GM23338 (cell line): ENCODE data around the gene COPZ2. TPM values are rescaled to one million over a fixed set of nuclear protein-coding genes. Genes with fewer than 3 reads are reported as not detected.
"Not testable (repeated sequence)": the region's sequence is repeated elsewhere in the genome, so short reads cannot be mapped to it uniquely, and the experiment has no call there.

Experiments used
- ATAC-seq: fragments of 200-7000 bp; cut with Tn5 transposase; 3 replicates; pipeline ENCODE4 v1.9.1; 2020
- DNase-seq: peaks from one replicate; pipeline ENCODE4 v3.0.0-alpha.2; 2015; ENCODE audit warnings: low spot score
- H2AFZ ChIP-seq: fragments of 200-600 bp; sonication (generic); 2 replicates; pipeline ENCODE4 v1.8.0; 2016; ENCODE audit warnings: antibody characterized with exemption, mild to moderate bottlenecking, moderate library complexity
- H3F3A ChIP-seq: fragments of 200-600 bp; sonication (generic); replicated peaks from 2 replicates; pipeline ENCODE4 v1.8.0; 2017; ENCODE audit warnings: antibody characterized with exemption, mixed run types, low read depth
- H3K27ac ChIP-seq: fragments of 200-600 bp; sonication (generic); 2 replicates; pipeline ENCODE4 v1.6.1; 2016; ENCODE audit warnings: low read depth
- H3K27me3 ChIP-seq: fragments of 200-600 bp; sonication (generic); 2 replicates; pipeline ENCODE4 v1.8.0; 2016; ENCODE audit warnings: mild to moderate bottlenecking, mixed run types, moderate library complexity; ENCODE audit not compliant: insufficient read depth
- H3K36me3 ChIP-seq: fragments of 200-600 bp; sonication (generic); 2 replicates; pipeline ENCODE4 v1.8.0; 2016; ENCODE audit warnings: mild to moderate bottlenecking; ENCODE audit not compliant: insufficient read depth
- H3K4me1 ChIP-seq: fragments of 200-600 bp; sonication (generic); 2 replicates; pipeline ENCODE4 v1.8.0; 2016; ENCODE audit warnings: mild to moderate bottlenecking, moderate library complexity; ENCODE audit not compliant: insufficient read depth
- H3K4me2 ChIP-seq: fragments of 200-600 bp; sonication (generic); 2 replicates; pipeline ENCODE4 v1.7.1; 2017; ENCODE audit warnings: mixed run types
- H3K4me3 ChIP-seq: fragments of 200-600 bp; sonication (generic); 2 replicates; pipeline ENCODE4 v1.6.1; 2016; ENCODE audit warnings: mixed run types
- H3K79me2 ChIP-seq: fragments of 200-600 bp; sonication (generic); replicated peaks from 2 replicates; pipeline ENCODE4 v1.8.0; 2017; ENCODE audit warnings: mild to moderate bottlenecking; ENCODE audit not compliant: insufficient read depth
- H3K9me2 ChIP-seq: fragments of 200-600 bp; sonication (generic); 2 replicates; pipeline ENCODE4 v1.8.0; 2017; ENCODE audit not compliant: insufficient read depth
- H4K20me1 ChIP-seq: fragments of 200-600 bp; sonication (generic); replicated peaks from 2 replicates; pipeline ENCODE4 v1.8.0; 2017; ENCODE audit warnings: mild to moderate bottlenecking; ENCODE audit not compliant: insufficient read depth
- H3K27ac Mint-ChIP-seq: 2 replicates; pipeline ENCODE4 v1.8.0; 2020; ENCODE audit warnings: inconsistent platforms, mild to moderate bottlenecking, moderate library complexity, mixed read lengths
- H3K27me3 Mint-ChIP-seq: 3 replicates; pipeline ENCODE4 v1.8.0; 2022; ENCODE audit warnings: low read depth, mild to moderate bottlenecking, moderate library complexity, mixed read lengths, inconsistent platforms; ENCODE audit not compliant: insufficient read depth, poor library complexity
- H3K36me3 Mint-ChIP-seq: 3 replicates; pipeline ENCODE4 v1.8.0; 2021; ENCODE audit warnings: low read depth, mild to moderate bottlenecking, inconsistent platforms, moderate library complexity, mixed read lengths
- H3K4me1 Mint-ChIP-seq: 3 replicates; pipeline ENCODE4 v1.8.0; 2020; ENCODE audit warnings: mild to moderate bottlenecking, inconsistent platforms, mixed read lengths
- H3K4me3 Mint-ChIP-seq: 3 replicates; pipeline ENCODE4 v1.8.0; 2021; ENCODE audit warnings: moderate library complexity, mild to moderate bottlenecking, inconsistent platforms, mixed read lengths
- H3K9me3 Mint-ChIP-seq: 3 replicates; pipeline ENCODE4 v1.8.0; 2020; ENCODE audit warnings: moderate library complexity, mild to moderate bottlenecking, inconsistent platforms, mixed read lengths
- CREB1 ChIP-seq: fragments of 250-450 bp; sonication (Bioruptor Pico); IDR thresholded peaks from 2 replicates; pipeline ENCODE4 v1.5.0; 2020; ENCODE audit warnings: low read depth, mild to moderate bottlenecking, moderate library complexity
- ETS1 ChIP-seq: IDR thresholded peaks from 2 replicates; pipeline ENCODE4 v1.6.1; 2016; ENCODE audit warnings: antibody characterized with exemption
- EZH2 ChIP-seq: fragments of 200-600 bp; sonication (generic); IDR thresholded peaks from one replicate; pipeline ENCODE4 v1.8.0; 2017; ENCODE audit warnings: antibody characterized with exemption, mild to moderate bottlenecking, low read depth; ENCODE audit not compliant: unreplicated experiment
- EZH2phosphoT487 ChIP-seq: fragments of 200-600 bp; sonication (generic); IDR thresholded peaks from one replicate; pipeline ENCODE4 v1.8.1; 2018; ENCODE audit warnings: antibody characterized with exemption; ENCODE audit not compliant: unreplicated experiment
- NANOG ChIP-seq: IDR thresholded peaks from 2 replicates; pipeline ENCODE4 v1.6.1; 2016; ENCODE audit warnings: antibody characterized with exemption, borderline replicate concordance
- ZNF331 ChIP-seq: fragments of 250-450 bp; sonication (Bioruptor Pico); IDR thresholded peaks from 2 replicates; pipeline ENCODE4 v1.5.0; 2020; ENCODE audit warnings: low read depth, mild to moderate bottlenecking, moderate library complexity
- polyA plus RNA-seq: library from polyadenylated mRNA; unstranded; fragments of >200 nt; fragmentation: Nextera tagmentation; extraction: Ambion mirVana; gene quantifications from 2 replicates; pipeline ENCODE4 v1.2.1, GENCODE V29; 2016
- total RNA-seq: library from RNA; depleted of rRNA; stranded (reverse); fragments of >200 nt; shearing (Covaris generic); gene quantifications from 2 replicates; pipeline ENCODE4 v1.2.3, GENCODE V29; 2014
- TF ChIP-seq, protein P1 (sequence below), 2 experiments: fragments of 200-600 bp in 1 of 2; sonication (generic) in 1 of 2; conservative IDR thresholded peaks; 2 replicates each; pipeline versions ENCODE4 v1.5.1 to v1.6.1; 2016 to 2017; ENCODE audit warnings: antibody characterized with exemption in 2 of 2, low read depth in 2 of 2, mild to moderate bottlenecking in 2 of 2, moderate library complexity in 1 of 2
- TF ChIP-seq, protein P2 (sequence below): fragments of 250-450 bp; sonication (Bioruptor Pico); IDR thresholded peaks from 2 replicates; pipeline ENCODE4 v1.5.0; 2020; ENCODE audit warnings: mild to moderate bottlenecking, moderate library complexity

Gene COPZ2
- total and polyA plus RNA-seq, 2 experiments from 2014 or later: not detected

DNA sequence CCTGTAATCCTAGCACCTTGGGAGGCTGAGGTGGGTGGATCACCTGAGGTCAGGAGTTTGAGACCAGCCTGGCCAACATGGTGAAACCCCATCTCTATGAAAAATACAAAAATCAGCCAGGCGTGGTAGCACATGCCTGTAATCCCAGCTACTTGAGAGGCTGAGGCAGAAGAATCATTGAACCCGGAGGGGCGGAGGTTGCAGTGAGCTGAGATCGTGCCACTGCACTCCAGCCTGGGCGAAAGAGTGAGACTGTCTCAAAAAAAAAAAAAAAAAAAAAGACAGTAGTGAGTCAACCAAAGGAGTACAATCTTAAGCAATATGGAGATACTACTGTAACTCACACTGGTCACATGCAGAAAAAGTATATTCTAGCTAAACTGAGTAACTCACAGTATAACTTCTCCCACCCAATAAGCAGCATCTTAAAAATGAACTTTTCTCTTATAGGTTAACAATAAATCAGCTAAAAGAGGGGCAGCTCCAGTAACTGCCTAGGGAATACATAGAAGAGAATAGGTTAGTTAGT, 36.0 kb upstream of the COPZ2 start:
- H3K4me3 Mint-ChIP-seq, H3K9me3 Mint-ChIP-seq, H3K27ac Mint-ChIP-seq, H3K27me3 Mint-ChIP-seq, H3K27me3 ChIP-seq, DNase-seq, ATAC-seq, H3K27ac ChIP-seq, H3K4me1 ChIP-seq, H3K9me2 ChIP-seq, H3K4me2 ChIP-seq, H3K4me3 ChIP-seq, H2AFZ ChIP-seq, H3K4me1 Mint-ChIP-seq: not testable (repeated sequence)
- Histone ChIP-seq H4K20me1 (peaks cover 25% of the 10 kb centered on the region), H3K36me3 (peaks cover 42% of the 10 kb centered on the region), H3K79me2 (peaks cover 13% of the 10 kb centered on the region), H3F3A (peaks cover 26% of the 10 kb centered on the region)
- peaks cover 69% of the 10 kb centered on the region for H3K36me3 Mint-ChIP-seq

- not testable (repeated sequence) for H2AFZ ChIP-seq, H3K4me1 ChIP-seq, DNase-seq, ATAC-seq, H3K4me3 Mint-ChIP-seq, H3K27ac ChIP-seq, H3K27me3 Mint-ChIP-seq, H3K4me1 Mint-ChIP-seq, H3K79me2 ChIP-seq, H3K27ac Mint-ChIP-seq, H3K9me3 Mint-ChIP-seq, H3K27me3 ChIP-seq, H3K4me2 ChIP-seq, H3K4me3 ChIP-seq, H3K9me2 ChIP-seq
- H3F3A ChIP-seq: peaks cover 27% of the 10 kb centered on the region
- peaks cover 20% of the 10 kb centered on the region for H4K20me1 ChIP-seq
- H3K36me3 ChIP-seq: peaks cover 42% of the 10 kb centered on the region
- peaks cover 74% of the 10 kb centered on the region for H3K36me3 Mint-ChIP-seq
These were observed 35.2 kb upstream of the COPZ2 start for GRCh38 chr17:48072811-48073210.

- H3K36me3 ChIP-seq: peaks cover 42% of the 10 kb centered on the region
- H3K27me3 ChIP-seq: no peaks in the 10 kb centered on the region
- no peaks in the 10 kb centered on the region for H3K9me2 ChIP-seq
- Mint-ChIP-seq H3K27ac (no peak overlapping the region), H3K9me3 (no peaks in the 10 kb centered on the region), H3K36me3 (peaks cover 75% of the 10 kb centered on the region), H3K4me3 (no peak overlapping the region), H3K4me1 (peaks cover 3% of the 10 kb centered on the region; the same call in 2 of the 3 replicates), H3K27me3 (peaks cover 2% of the 10 kb centered on the region)
- H2AFZ ChIP-seq: no peak overlapping the region
- ATAC-seq: no peak
- no peak overlapping the region for H3K4me3 ChIP-seq
- H3F3A ChIP-seq: peaks cover 28% of the 10 kb centered on the region
- peaks cover 10% of the 10 kb centered on the region; the same call in 1 of the 2 replicates for H3K79me2 ChIP-seq
- no peak for DNase-seq
- peaks cover under 1% of the 10 kb centered on the region; the same call in 1 of the 2 replicates for H3K4me1 ChIP-seq
- no peak overlapping the region for H3K4me2 ChIP-seq
- H4K20me1 ChIP-seq: peaks cover 16% of the 10 kb centered on the region
- H3K27ac ChIP-seq: no peak overlapping the region
- TF ChIP-seq EZH2phosphoT487: no peak
- TF ChIP-seq, protein P1, sequence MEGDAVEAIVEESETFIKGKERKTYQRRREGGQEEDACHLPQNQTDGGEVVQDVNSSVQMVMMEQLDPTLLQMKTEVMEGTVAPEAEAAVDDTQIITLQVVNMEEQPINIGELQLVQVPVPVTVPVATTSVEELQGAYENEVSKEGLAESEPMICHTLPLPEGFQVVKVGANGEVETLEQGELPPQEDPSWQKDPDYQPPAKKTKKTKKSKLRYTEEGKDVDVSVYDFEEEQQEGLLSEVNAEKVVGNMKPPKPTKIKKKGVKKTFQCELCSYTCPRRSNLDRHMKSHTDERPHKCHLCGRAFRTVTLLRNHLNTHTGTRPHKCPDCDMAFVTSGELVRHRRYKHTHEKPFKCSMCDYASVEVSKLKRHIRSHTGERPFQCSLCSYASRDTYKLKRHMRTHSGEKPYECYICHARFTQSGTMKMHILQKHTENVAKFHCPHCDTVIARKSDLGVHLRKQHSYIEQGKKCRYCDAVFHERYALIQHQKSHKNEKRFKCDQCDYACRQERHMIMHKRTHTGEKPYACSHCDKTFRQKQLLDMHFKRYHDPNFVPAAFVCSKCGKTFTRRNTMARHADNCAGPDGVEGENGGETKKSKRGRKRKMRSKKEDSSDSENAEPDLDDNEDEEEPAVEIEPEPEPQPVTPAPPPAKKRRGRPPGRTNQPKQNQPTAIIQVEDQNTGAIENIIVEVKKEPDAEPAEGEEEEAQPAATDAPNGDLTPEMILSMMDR (conservative IDR thresholded peaks at IDR 0.05; ENCODE audit: low read depth in 2 of 2): no peak
- TF ChIP-seq CREB1 (CRISPR knock-in tag): no peak
- TF ChIP-seq ETS1: no peak
- no peak for TF ChIP-seq EZH2
- TF ChIP-seq, protein P2, sequence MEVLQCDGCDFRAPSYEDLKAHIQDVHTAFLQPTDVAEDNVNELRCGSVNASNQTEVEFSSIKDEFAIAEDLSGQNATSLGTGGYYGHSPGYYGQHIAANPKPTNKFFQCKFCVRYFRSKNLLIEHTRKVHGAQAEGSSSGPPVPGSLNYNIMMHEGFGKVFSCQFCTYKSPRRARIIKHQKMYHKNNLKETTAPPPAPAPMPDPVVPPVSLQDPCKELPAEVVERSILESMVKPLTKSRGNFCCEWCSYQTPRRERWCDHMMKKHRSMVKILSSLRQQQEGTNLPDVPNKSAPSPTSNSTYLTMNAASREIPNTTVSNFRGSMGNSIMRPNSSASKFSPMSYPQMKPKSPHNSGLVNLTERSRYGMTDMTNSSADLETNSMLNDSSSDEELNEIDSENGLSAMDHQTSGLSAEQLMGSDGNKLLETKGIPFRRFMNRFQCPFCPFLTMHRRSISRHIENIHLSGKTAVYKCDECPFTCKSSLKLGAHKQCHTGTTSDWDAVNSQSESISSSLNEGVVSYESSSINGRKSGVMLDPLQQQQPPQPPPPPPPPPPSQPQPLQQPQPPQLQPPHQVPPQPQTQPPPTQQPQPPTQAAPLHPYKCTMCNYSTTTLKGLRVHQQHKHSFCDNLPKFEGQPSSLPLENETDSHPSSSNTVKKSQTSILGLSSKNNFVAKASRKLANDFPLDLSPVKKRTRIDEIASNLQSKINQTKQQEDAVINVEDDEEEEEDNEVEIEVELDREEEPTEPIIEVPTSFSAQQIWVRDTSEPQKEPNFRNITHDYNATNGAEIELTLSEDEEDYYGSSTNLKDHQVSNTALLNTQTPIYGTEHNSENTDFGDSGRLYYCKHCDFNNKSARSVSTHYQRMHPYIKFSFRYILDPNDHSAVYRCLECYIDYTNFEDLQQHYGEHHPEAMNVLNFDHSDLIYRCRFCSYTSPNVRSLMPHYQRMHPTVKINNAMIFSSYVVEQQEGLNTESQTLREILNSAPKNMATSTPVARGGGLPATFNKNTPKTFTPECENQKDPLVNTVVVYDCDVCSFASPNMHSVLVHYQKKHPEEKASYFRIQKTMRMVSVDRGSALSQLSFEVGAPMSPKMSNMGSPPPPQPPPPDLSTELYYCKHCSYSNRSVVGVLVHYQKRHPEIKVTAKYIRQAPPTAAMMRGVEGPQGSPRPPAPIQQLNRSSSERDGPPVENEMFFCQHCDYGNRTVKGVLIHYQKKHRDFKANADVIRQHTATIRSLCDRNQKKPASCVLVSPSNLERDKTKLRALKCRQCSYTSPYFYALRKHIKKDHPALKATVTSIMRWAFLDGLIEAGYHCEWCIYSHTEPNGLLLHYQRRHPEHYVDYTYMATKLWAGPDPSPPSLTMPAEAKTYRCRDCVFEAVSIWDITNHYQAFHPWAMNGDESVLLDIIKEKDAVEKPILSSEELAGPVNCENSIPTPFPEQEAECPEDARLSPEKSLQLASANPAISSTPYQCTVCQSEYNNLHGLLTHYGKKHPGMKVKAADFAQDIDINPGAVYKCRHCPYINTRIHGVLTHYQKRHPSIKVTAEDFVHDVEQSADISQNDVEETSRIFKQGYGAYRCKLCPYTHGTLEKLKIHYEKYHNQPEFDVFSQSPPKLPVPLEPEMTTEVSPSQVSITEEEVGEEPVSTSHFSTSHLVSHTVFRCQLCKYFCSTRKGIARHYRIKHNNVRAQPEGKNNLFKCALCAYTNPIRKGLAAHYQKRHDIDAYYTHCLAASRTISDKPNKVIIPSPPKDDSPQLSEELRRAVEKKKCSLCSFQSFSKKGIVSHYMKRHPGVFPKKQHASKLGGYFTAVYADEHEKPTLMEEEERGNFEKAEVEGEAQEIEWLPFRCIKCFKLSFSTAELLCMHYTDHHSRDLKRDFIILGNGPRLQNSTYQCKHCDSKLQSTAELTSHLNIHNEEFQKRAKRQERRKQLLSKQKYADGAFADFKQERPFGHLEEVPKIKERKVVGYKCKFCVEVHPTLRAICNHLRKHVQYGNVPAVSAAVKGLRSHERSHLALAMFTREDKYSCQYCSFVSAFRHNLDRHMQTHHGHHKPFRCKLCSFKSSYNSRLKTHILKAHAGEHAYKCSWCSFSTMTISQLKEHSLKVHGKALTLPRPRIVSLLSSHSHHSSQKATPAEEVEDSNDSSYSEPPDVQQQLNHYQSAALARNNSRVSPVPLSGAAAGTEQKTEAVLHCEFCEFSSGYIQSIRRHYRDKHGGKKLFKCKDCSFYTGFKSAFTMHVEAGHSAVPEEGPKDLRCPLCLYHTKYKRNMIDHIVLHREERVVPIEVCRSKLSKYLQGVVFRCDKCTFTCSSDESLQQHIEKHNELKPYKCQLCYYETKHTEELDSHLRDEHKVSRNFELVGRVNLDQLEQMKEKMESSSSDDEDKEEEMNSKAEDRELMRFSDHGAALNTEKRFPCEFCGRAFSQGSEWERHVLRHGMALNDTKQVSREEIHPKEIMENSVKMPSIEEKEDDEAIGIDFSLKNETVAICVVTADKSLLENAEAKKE: no peak
- no peak for TF ChIP-seq ZNF331 (CRISPR knock-in tag)
- TF ChIP-seq NANOG: no peak
These were observed 34.1 kb upstream of the COPZ2 start for GRCh38 chr17:48071654-48072053.
